ENCODE measurements around the gene CCDC180. TPM values are rescaled to one million over a fixed set of nuclear protein-coding genes. Genes with fewer than 3 reads are reported as not detected.

Gene CCDC180
- total RNA-seq, 1 donor from 2014 or later, result 13.1 TPM

GRCh38 chr9:97313746-97314145, 6.3 kb downstream of the CCDC180 start:
- Mint-ChIP-seq H3K4me3 (ENCODE audit: unreplicated experiment) (no peak overlapping the region), H3K4me1 (ENCODE audit: low read depth, unreplicated experiment) (no peaks in the 10 kb centered on the region), H3K9me3 (ENCODE audit: unreplicated experiment) (no peaks in the 10 kb centered on the region), H3K36me3 (ENCODE audit: unreplicated experiment) (peaks cover 5% of the 10 kb centered on the region), H3K27me3 (ENCODE audit: unreplicated experiment) (no peaks in the 10 kb centered on the region), H3K27ac (ENCODE audit: unreplicated experiment) (no peak overlapping the region)
- no peak for DNase-seq
- no peak for TF ChIP-seq CTCF (IDR thresholded peaks at IDR 0.05; ENCODE audit: partially characterized antibody, unreplicated experiment)

DNA sequence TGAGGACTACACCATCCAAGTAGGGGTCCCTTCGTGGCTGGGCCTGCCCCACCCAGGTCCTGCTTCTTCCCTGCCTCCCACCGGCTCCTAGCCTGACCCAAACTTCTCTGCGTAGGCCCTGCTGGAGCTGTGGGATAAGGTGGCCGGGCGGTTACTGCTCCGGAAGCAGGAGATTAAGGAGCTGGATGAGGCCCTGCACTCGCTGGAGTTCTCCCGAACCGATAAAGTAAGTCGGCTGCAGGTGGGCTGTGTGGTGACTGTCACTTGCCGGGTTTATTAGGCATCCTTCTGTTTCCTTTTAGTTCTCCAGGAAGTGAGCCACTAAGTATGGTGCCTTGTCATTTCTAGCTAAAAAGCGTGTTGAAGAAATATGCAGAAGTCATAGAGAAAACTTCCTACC, 7.0 kb downstream of the CCDC180 start:
- peaks cover under 1% of the 10 kb centered on the region for H3K9me3 Mint-ChIP-seq (ENCODE audit: unreplicated experiment)
- TF ChIP-seq CTCF (IDR thresholded peaks at IDR 0.05; ENCODE audit: partially characterized antibody, unreplicated experiment), result no peak
- no peak overlapping the region for H3K27ac Mint-ChIP-seq (ENCODE audit: unreplicated experiment)
- no peak for DNase-seq
- no peaks in the 10 kb centered on the region for H3K4me1 Mint-ChIP-seq (ENCODE audit: low read depth, unreplicated experiment)
- peaks cover 5% of the 10 kb centered on the region for H3K36me3 Mint-ChIP-seq (ENCODE audit: unreplicated experiment)
- no peak overlapping the region for H3K4me3 Mint-ChIP-seq (ENCODE audit: unreplicated experiment)
- H3K27me3 Mint-ChIP-seq (ENCODE audit: unreplicated experiment), result no peaks in the 10 kb centered on the region

DNA sequence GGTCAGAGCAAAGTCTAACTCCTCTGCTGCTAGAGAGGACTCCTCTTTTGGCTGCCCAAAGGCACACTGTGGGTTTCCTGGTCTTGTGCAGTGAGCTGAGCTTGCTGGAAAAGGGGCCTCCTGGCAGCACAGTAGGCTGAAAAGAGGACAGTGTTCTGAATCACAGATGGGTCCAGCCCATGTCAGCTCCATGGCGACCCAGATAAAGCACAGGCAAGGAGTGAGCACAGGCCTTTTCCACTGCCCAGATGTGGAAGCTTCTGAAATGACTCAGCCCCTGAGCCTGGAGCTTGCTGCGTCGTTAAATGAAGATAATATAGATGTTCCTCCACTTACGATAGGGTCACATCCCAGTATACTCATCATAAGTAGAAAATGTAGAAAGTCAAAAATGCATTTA, 8.1 kb downstream of the CCDC180 start:
- Mint-ChIP-seq H3K9me3 (ENCODE audit: unreplicated experiment) (peaks cover 1% of the 10 kb centered on the region), H3K36me3 (ENCODE audit: unreplicated experiment) (peaks cover 5% of the 10 kb centered on the region), H3K4me3 (ENCODE audit: unreplicated experiment) (no peak overlapping the region), H3K27me3 (ENCODE audit: unreplicated experiment) (no peaks in the 10 kb centered on the region), H3K4me1 (ENCODE audit: low read depth, unreplicated experiment) (no peaks in the 10 kb centered on the region), H3K27ac (ENCODE audit: unreplicated experiment) (no peak overlapping the region)
- TF ChIP-seq CTCF (IDR thresholded peaks at IDR 0.05; ENCODE audit: partially characterized antibody, unreplicated experiment), result no peak
- DNase-seq, result no peak

- Mint-ChIP-seq H3K9me3 (ENCODE audit: unreplicated experiment) (peaks cover 1% of the 10 kb centered on the region), H3K36me3 (ENCODE audit: unreplicated experiment) (peaks cover 5% of the 10 kb centered on the region), H3K4me3 (ENCODE audit: unreplicated experiment) (no peak overlapping the region), H3K4me1 (ENCODE audit: low read depth, unreplicated experiment) (no peaks in the 10 kb centered on the region), H3K27ac (ENCODE audit: unreplicated experiment) (no peak overlapping the region), H3K27me3 (ENCODE audit: unreplicated experiment) (no peaks in the 10 kb centered on the region)
- no peak for TF ChIP-seq CTCF (IDR thresholded peaks at IDR 0.05; ENCODE audit: partially characterized antibody, unreplicated experiment)
- no peak for DNase-seq
These were observed 9.4 kb downstream of the CCDC180 start for GRCh38 chr9:97316904-97317303.

DNA sequence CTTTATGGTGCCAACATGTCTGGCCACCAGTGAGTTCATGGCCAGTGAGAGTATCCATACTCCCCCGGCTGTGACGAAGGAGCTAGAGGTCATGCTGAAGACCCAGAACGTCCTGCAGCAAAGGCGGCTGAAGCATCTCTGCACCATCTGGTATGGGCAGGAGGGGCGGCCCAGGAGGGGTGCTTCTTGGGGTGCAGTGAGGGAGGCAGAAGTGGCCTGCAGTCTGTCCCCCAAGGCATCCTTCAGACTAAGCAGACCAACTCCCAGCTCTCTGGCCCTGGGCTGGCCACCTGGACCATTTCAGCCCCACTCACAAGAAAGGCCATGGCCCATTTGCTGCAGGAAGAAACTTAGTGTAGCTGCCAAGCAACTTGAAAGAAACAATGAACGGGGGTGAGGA, 11.0 kb downstream of the CCDC180 start:
- no peak for TF ChIP-seq CTCF (IDR thresholded peaks at IDR 0.05; ENCODE audit: partially characterized antibody, unreplicated experiment)
- peaks cover 5% of the 10 kb centered on the region for H3K36me3 Mint-ChIP-seq (ENCODE audit: unreplicated experiment)
- no peak overlapping the region for H3K4me3 Mint-ChIP-seq (ENCODE audit: unreplicated experiment)
- H3K9me3 Mint-ChIP-seq (ENCODE audit: unreplicated experiment), result peaks cover 1% of the 10 kb centered on the region
- no peak for DNase-seq
- H3K4me1 Mint-ChIP-seq (ENCODE audit: low read depth, unreplicated experiment), result no peaks in the 10 kb centered on the region
- H3K27me3 Mint-ChIP-seq (ENCODE audit: unreplicated experiment), result peaks cover 3% of the 10 kb centered on the region
- H3K27ac Mint-ChIP-seq (ENCODE audit: unreplicated experiment), result no peak overlapping the region

Measured in glutamatergic neuron (in vitro differentiated cells).